Fibroblast of lung (primary cell): ENCODE data around the gene EPM2AIP1. TPM values are rescaled to one million over a fixed set of nuclear protein-coding genes. Genes with fewer than 3 reads are reported as not detected.
A peak's percentile ranks its signal among the peaks of the same experiment; 100 is the strongest.

Source experiments
- DNase-seq, 2 donors: peaks; one replicate each; pipeline versions ENCODE4 v3.0.0 to v3.0.0-alpha.2; 2010; ENCODE audit warnings: low read depth in 2 of 2
- H2AFZ ChIP-seq: 2 replicates; pipeline ENCODE4 v1.5.1; 2012; ENCODE audit warnings: low read length, control low read depth, inconsistent platforms
- H3K27ac ChIP-seq: 2 replicates; pipeline ENCODE4 v1.5.1; 2011; ENCODE audit warnings: low read length, control low read depth; ENCODE audit not compliant: insufficient read depth
- H3K27me3 ChIP-seq: 2 replicates; pipeline ENCODE4 v1.5.1; 2011; ENCODE audit warnings: mild to moderate bottlenecking, low read length; ENCODE audit not compliant: control insufficient read depth, insufficient read depth
- H3K36me3 ChIP-seq: 2 replicates; pipeline ENCODE4 v1.5.1; 2011; ENCODE audit warnings: low read length; ENCODE audit not compliant: control insufficient read depth, insufficient read depth
- H3K4me1 ChIP-seq: 2 replicates; pipeline ENCODE4 v1.5.1; 2011; ENCODE audit warnings: low read length; ENCODE audit not compliant: control insufficient read depth, insufficient read depth; ENCODE audit errors: extremely low read depth
- H3K4me2 ChIP-seq: 2 replicates; pipeline ENCODE4 v1.5.1; 2011; ENCODE audit warnings: low read length, control low read depth; ENCODE audit not compliant: insufficient read depth; ENCODE audit errors: extremely low read depth
- H3K4me3 ChIP-seq, 4 experiments: fragments of 200-600 bp in 1 of 4; sonication (generic) in 1 of 4; replicated peaks in 1 of 4; 2 replicates each; pipeline ENCODE4 v1.5.1; 2011 to 2016; ENCODE audit warnings: low read length in 4 of 4, low read depth in 3 of 4, mild to moderate bottlenecking in 3 of 4, control low read depth in 2 of 4, inconsistent platforms in 1 of 4, mixed read lengths in 1 of 4; ENCODE audit not compliant: insufficient read depth in 1 of 4; ENCODE audit errors: control extremely low read depth in 1 of 4
- H3K79me2 ChIP-seq: 2 replicates; pipeline ENCODE4 v1.5.1; 2012; ENCODE audit warnings: mild to moderate bottlenecking, low read length, inconsistent platforms; ENCODE audit not compliant: control insufficient read depth, insufficient read depth
- H3K9ac ChIP-seq: 2 replicates; pipeline ENCODE4 v1.5.1; 2011; ENCODE audit warnings: mild to moderate bottlenecking, low read length, control low read depth; ENCODE audit not compliant: insufficient read depth
- H3K9me3 ChIP-seq: 2 replicates; pipeline ENCODE4 v1.5.1; 2012; ENCODE audit warnings: low read depth, low read length; ENCODE audit not compliant: control insufficient read depth, insufficient read depth
- H4K20me1 ChIP-seq: 2 replicates; pipeline ENCODE4 v1.5.1; 2011; ENCODE audit warnings: low read length; ENCODE audit not compliant: control insufficient read depth, insufficient read depth; ENCODE audit errors: extremely low read depth
- CTCF ChIP-seq, 2 donors: IDR thresholded peaks in 1 of 2; conservative IDR thresholded peaks in 1 of 2; 1 replicate in 1 of 2; 2 replicates in 1 of 2; pipeline ENCODE4 v1.5.1; 2011 to 2012; ENCODE audit warnings: low read length in 2 of 2, control low read depth in 1 of 2, inconsistent platforms in 1 of 2, low read depth in 1 of 2, mild to moderate bottlenecking in 1 of 2
- EZH2 ChIP-seq: IDR thresholded peaks from 2 replicates; pipeline ENCODE4 v1.5.1; 2012; ENCODE audit warnings: low read length, control low read depth, mild to moderate bottlenecking; ENCODE audit errors: missing control alignments
- polyA plus RNA-seq, 2 donors: library from polyadenylated mRNA; depleted of rRNA in 1 of 2; stranded (reverse) in 1 of 2; unstranded in 1 of 2; fragments of >200 nt; gene quantifications; 2 replicates each; pipeline ENCODE4 v1.2.1, GENCODE V29; 2011 to 2012; ENCODE audit warnings: missing spikeins in 1 of 2
- total RNA-seq: library from RNA; depleted of rRNA; stranded (reverse); fragments of >200 nt; gene quantifications from 2 replicates; pipeline ENCODE4 v1.2.1, GENCODE V29; 2014

The EPM2AIP1 gene
- total and polyA plus RNA-seq, 2 donors (not counting 1 experiment from before 2014, with no cell fraction given) = 12.9 to 18.7 TPM

GRCh38 chr3:36973139-36973538 is 19.8 kb downstream of the EPM2AIP1 start:
- DNase-seq = no peak
- Histone ChIP-seq H4K20me1 (no peaks in the 10 kb centered on the region), H3K27me3 (no peaks in the 10 kb centered on the region), H3K4me1 (peaks cover 3% of the 10 kb centered on the region), H3K36me3 (no peaks in the 10 kb centered on the region), H3K9me3 (no peaks in the 10 kb centered on the region), H2AFZ (no peak overlapping the region), H3K4me3 (no peak overlapping the region), H3K9ac (no peak overlapping the region), H3K79me2 (no peaks in the 10 kb centered on the region), H3K27ac (no peak overlapping the region), H3K4me2 (no peak overlapping the region)
- TF ChIP-seq EZH2 = no peak
- TF ChIP-seq CTCF (conservative IDR thresholded peaks at IDR 0.05 in 1 of 2, IDR thresholded peaks at IDR 0.05 in 1 of 2; ENCODE audit: low read depth in 1 of 2, low read length in 2 of 2) = no peak

- Histone ChIP-seq H3K79me2 (no peaks in the 10 kb centered on the region), H3K27ac (no peak overlapping the region), H3K9me3 (no peaks in the 10 kb centered on the region), H3K4me2 (no peak overlapping the region), H3K27me3 (no peaks in the 10 kb centered on the region), H3K4me1 (peaks cover 3% of the 10 kb centered on the region), H3K9ac (no peak overlapping the region), H4K20me1 (no peaks in the 10 kb centered on the region), H3K4me3 (no peak overlapping the region), H3K36me3 (no peaks in the 10 kb centered on the region), H2AFZ (no peak overlapping the region)
- TF ChIP-seq CTCF (conservative IDR thresholded peaks at IDR 0.05 in 1 of 2, IDR thresholded peaks at IDR 0.05 in 1 of 2; ENCODE audit: low read depth in 1 of 2, low read length in 2 of 2) (no peak), EZH2 (no peak)
- no peak for DNase-seq
Observed at GRCh38 chr3:36972163-36972562, 20.8 kb downstream of the EPM2AIP1 start.

GRCh38 chr3:36969540-36970432 is 23.1 kb downstream of the EPM2AIP1 start:
- Histone ChIP-seq H3K4me2 (peak overlapping the region; percentile 44), H3K9ac (no peak overlapping the region), H3K79me2 (no peaks in the 10 kb centered on the region), H3K4me1 (peaks cover 3% of the 10 kb centered on the region), H3K27me3 (no peaks in the 10 kb centered on the region), H3K27ac (no peak overlapping the region), H2AFZ (no peak overlapping the region), H3K36me3 (no peaks in the 10 kb centered on the region), H4K20me1 (no peaks in the 10 kb centered on the region), H3K4me3 (no peak overlapping the region), H3K9me3 (no peaks in the 10 kb centered on the region)
- no peak for TF ChIP-seq EZH2
- no peak for TF ChIP-seq CTCF (conservative IDR thresholded peaks at IDR 0.05 in 1 of 2, IDR thresholded peaks at IDR 0.05 in 1 of 2; ENCODE audit: low read depth in 1 of 2, low read length in 2 of 2)
- DNase-seq = peak; percentile 71 to 73
